ENCODE measurements around the gene PIAS2.

DNA sequence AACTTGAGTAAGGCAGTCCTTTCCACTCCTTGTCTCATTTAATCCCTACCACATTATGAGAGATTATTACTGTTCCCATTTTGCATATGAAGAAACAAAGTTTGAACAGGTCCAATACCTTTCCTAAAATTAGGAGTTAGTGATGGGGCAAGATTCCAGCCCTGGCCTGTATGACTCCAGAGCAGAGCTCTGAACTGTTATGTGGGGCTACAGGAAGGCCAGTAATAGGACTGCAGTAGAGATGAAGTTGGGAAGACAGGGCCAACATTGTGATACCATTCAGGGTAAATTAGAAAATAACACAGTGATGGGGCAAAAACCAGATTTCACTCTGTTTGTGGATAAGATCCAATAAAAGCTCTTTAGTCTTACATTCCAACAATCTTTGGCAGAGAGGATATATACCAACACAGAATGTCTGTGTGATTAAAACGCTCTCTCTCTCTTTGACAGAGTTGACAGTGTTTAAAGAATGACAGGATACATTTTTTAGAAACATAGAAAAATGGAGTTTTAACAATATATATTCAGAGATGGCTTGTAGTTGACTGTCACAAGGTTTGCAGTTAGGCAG is 22.8 kb upstream of the PIAS2 start:
- TF ChIP-seq, protein P1, sequence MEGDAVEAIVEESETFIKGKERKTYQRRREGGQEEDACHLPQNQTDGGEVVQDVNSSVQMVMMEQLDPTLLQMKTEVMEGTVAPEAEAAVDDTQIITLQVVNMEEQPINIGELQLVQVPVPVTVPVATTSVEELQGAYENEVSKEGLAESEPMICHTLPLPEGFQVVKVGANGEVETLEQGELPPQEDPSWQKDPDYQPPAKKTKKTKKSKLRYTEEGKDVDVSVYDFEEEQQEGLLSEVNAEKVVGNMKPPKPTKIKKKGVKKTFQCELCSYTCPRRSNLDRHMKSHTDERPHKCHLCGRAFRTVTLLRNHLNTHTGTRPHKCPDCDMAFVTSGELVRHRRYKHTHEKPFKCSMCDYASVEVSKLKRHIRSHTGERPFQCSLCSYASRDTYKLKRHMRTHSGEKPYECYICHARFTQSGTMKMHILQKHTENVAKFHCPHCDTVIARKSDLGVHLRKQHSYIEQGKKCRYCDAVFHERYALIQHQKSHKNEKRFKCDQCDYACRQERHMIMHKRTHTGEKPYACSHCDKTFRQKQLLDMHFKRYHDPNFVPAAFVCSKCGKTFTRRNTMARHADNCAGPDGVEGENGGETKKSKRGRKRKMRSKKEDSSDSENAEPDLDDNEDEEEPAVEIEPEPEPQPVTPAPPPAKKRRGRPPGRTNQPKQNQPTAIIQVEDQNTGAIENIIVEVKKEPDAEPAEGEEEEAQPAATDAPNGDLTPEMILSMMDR (IDR thresholded peaks at IDR 0.05), result no peak
- no peak for TF ChIP-seq POLR2A (IDR thresholded peaks at IDR 0.05)
